Spleen (tissue), 11 donors: ENCODE results near the gene MRPL4. TPM values are rescaled to one million over a fixed set of nuclear protein-coding genes. Genes with fewer than 3 reads are reported as not detected.

Experiments
- DNase-seq: peaks from one replicate; pipeline ENCODE4 v3.0.0-alpha.2; 2020
- H3K27ac ChIP-seq, 8 donors: fragments of 200-600 bp; sonication (generic) in 7 of 8; 1 replicate in 4 of 8; 2 replicates in 4 of 8; pipeline versions ENCODE4 v1.5.0 to v1.8.0; 2016 to 2021; ENCODE audit warnings: inconsistent platforms in 4 of 8, mild to moderate bottlenecking in 4 of 8, moderate library complexity in 1 of 8
- H3K27me3 ChIP-seq, 7 donors: fragments of 200-600 bp; sonication (generic) in 6 of 7; replicated peaks in 1 of 7; 1 replicate in 4 of 7; 2 replicates in 3 of 7; pipeline versions ENCODE4 v1.5.0 to v1.8.0; 2016 to 2021; ENCODE audit warnings: inconsistent platforms in 3 of 7, mild to moderate bottlenecking in 1 of 7
- H3K36me3 ChIP-seq, 6 donors: fragments of 200-600 bp; sonication (generic) in 5 of 6; 1 replicate in 4 of 6; 2 replicates in 2 of 6; pipeline versions ENCODE4 v1.5.0 to v1.8.0; 2016 to 2021; ENCODE audit warnings: inconsistent platforms in 2 of 6
- H3K4me1 ChIP-seq, 6 donors: fragments of 200-600 bp; sonication (generic) in 5 of 6; 1 replicate in 3 of 6; 2 replicates in 3 of 6; pipeline versions ENCODE4 v1.5.0 to v1.8.0; 2016 to 2021; ENCODE audit warnings: inconsistent platforms in 3 of 6
- H3K4me3 ChIP-seq, 8 donors: fragments of 200-600 bp; sonication (generic) in 7 of 8; 1 replicate in 4 of 8; 2 replicates in 4 of 8; pipeline versions ENCODE4 v1.5.0 to v1.8.0; 2016 to 2021; ENCODE audit warnings: inconsistent platforms in 4 of 8, mild to moderate bottlenecking in 4 of 8, moderate library complexity in 2 of 8
- H3K9me3 ChIP-seq, 8 donors: fragments of 200-600 bp; sonication (generic) in 7 of 8; 1 replicate in 4 of 8; 2 replicates in 4 of 8; pipeline versions ENCODE4 v1.5.0 to v1.8.0; 2016 to 2021; ENCODE audit warnings: inconsistent platforms in 4 of 8
- POLR2A ChIP-seq, 3 donors: fragments of 450-650 bp; IDR thresholded peaks; one replicate each; pipeline ENCODE4 v1.5.1; 2017; ENCODE audit warnings: antibody characterized with exemption in 3 of 3, mild to moderate bottlenecking in 1 of 3
- POLR2AphosphoS5 ChIP-seq, 3 donors: sonication (generic); formaldehyde crosslinking; IDR thresholded peaks; one replicate each; pipeline ENCODE4 v1.5.1; 2017; ENCODE audit warnings: antibody characterized with exemption in 3 of 3
- WGBS, 5 donors: extraction: QIAGEN DNeasy Blood & Tissue Kit in 3 of 5; methylation state at CpG; one replicate each; pipeline versions ENCODE4 v1.1.5 to v1.1.7; 2013 to 2018; 5-methylcytosine and 5-hydroxymethylcytosine counted together
- intact Hi-C: fragments of 100-400 bp; cut with DNase I; formaldehyde crosslinking; loops from one replicate; pipeline ENCODE4 v1.15.0; 2023; ENCODE audit warnings: low total_unique reads
- microRNA-seq, 3 donors: library from miRNA; unstranded; fragments of <30 nt; microRNA quantifications; one replicate each; pipeline versions ENCODE4 to v1.1.0, GENCODE V29; 2019 to 2020
- polyA plus RNA-seq, 3 donors: library from polyadenylated mRNA; stranded (reverse); fragments of 200-250 nt; gene quantifications; one replicate each; pipeline ENCODE4 v1.2.1, GENCODE V29; 2013
- small RNA-seq, 4 donors: library from RNA; depleted of rRNA; stranded (forward); fragments of <200 nt; gene quantifications; one replicate each; pipeline ENCODE3, GENCODE V24; 2016
- total RNA-seq, 7 donors: library from RNA; depleted of rRNA in 3 of 7; stranded (reverse); fragments of >200 nt in 3 of 7; fragmentation: NEBNext Ultra II Directional in 4 of 7; extraction: Animal tissue kit (Norgen Biotek cat#: 25700) in 4 of 7; gene quantifications; one replicate each; pipeline versions ENCODE4 v1.1.0 to v1.2.1, GENCODE V29; 2016 to 2021
- TF ChIP-seq, protein P1 (sequence below), 11 experiments: fragments of 200-600 bp in 7 of 11; fragments of 450-650 bp in 4 of 11; sonication (generic) in 4 of 11; IDR thresholded peaks in 8 of 11; conservative IDR thresholded peaks in 3 of 11; 1 replicate in 7 of 11; 2 replicates in 4 of 11; pipeline versions ENCODE4 v1.4.0 to v1.8.0; 2016 to 2021; ENCODE audit warnings: antibody characterized with exemption in 11 of 11, inconsistent platforms in 4 of 11, mild to moderate bottlenecking in 1 of 11
- donor health status: healthy with polysubstance abuse.
- donor health status: DM: no; HTN: no; CAD: no; lungs with moderate emphysema.
- donor health status: DM: no; HTN: no; CAD: no.
- donor health status: Bipolar disorder and iron deficiency.
- donor health status: healthy.
- donor health status: DM: no; HTN: no; CAD: no.
- donor health status: DM: yes; HTN: yes; CAD: no.

MRPL4 gene
- total and polyA plus RNA-seq, 10 donors = 31.5 to 60.5 (median 39.0) TPM

DNA sequence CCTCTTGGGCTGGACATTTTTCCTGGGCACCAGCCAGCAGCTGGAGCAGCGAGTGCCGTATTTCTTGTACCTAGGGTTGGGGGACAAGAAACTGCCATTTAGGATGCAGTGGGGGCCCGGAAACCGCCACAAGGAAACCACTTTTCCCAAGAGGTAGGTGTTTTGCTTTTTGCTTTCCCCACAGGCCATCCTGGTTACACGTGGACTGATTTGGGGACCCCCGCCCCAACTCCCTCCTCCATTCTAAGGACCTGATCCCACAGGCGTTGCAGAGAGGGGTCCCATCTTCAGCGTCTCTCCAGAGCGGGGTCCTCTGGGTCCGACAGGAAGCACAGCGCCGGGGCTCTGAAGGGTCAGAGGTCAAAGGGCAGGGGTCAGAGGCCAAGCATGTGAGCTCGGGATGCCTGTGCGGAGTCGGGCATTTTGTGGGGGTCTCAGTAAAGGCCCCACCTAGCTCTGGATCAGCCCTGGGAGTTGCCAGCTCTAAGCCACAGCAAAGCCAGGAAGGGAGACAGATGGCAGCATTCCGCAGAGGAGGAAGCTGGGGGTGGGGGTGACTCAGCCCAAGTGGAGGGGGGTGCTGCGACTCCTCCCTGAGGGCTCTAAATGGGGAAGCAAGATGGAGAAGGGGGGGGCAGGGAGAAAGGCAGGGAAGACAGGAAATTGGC is 53.3 kb downstream of the MRPL4 start:
- Histone ChIP-seq H3K4me1 (peaks cover 0 to 20% (median 5%) of the 10 kb centered on the region in 6 donors), H3K27ac (peak overlapping the region in 2 of 8 donors; percentile 34 to 64), H3K4me3 (no peak overlapping the region), H3K9me3 (no peaks in the 10 kb centered on the region), H3K27me3 (peaks cover 0 to 7% (median 0%) of the 10 kb centered on the region in 7 donors), H3K36me3 (peaks cover 0 to 29% (median 3%) of the 10 kb centered on the region in 6 donors)
- TF ChIP-seq POLR2AphosphoS5 (IDR thresholded peaks at IDR 0.05) = no peak
- TF ChIP-seq, protein P1, sequence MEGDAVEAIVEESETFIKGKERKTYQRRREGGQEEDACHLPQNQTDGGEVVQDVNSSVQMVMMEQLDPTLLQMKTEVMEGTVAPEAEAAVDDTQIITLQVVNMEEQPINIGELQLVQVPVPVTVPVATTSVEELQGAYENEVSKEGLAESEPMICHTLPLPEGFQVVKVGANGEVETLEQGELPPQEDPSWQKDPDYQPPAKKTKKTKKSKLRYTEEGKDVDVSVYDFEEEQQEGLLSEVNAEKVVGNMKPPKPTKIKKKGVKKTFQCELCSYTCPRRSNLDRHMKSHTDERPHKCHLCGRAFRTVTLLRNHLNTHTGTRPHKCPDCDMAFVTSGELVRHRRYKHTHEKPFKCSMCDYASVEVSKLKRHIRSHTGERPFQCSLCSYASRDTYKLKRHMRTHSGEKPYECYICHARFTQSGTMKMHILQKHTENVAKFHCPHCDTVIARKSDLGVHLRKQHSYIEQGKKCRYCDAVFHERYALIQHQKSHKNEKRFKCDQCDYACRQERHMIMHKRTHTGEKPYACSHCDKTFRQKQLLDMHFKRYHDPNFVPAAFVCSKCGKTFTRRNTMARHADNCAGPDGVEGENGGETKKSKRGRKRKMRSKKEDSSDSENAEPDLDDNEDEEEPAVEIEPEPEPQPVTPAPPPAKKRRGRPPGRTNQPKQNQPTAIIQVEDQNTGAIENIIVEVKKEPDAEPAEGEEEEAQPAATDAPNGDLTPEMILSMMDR (IDR thresholded peaks at IDR 0.05 in 8 of 11, conservative IDR thresholded peaks at IDR 0.05 in 3 of 11) = no peak
- TF ChIP-seq POLR2A (IDR thresholded peaks at IDR 0.05) = no peak
- DNase-seq = no peak
- WGBS, 5 donors = 45 to 55% (median 52%) methylated on average over 14 to 17 of the region's 17 CpGs
- intact Hi-C loops = no loop called here

DNA sequence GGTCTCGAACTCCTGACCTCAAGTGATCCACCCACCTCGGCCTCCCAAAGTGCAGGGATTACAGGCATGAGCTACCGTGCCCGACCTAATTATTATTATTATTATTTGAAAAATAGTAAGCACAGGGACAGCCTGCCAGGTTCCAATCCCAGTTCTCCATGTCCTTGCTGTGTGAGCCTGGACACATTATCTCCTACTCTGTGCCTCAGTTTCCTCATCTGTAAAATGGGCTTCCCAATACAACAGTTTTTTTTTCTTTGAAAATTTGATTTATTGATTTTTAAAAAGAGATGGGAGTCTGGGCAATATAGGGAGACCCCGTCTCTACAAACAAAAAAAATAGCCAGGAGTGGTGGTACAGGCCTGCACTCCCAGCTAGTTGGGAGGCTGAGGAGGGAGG is 54.3 kb downstream of the MRPL4 start:
- Histone ChIP-seq H3K4me3 (no peak overlapping the region), H3K27me3 (peaks cover 0 to 7% (median 0%) of the 10 kb centered on the region in 7 donors), H3K9me3 (no peaks in the 10 kb centered on the region), H3K36me3 (peaks cover 0 to 38% (median 5%) of the 10 kb centered on the region in 6 donors), H3K4me1 (peaks cover 0 to 16% (median 4%) of the 10 kb centered on the region in 6 donors), H3K27ac (no peak overlapping the region)
- DNase-seq = no peak
- 79 to 92% (median 88%) methylated on average over 5 of the region's 5 CpGs for WGBS, 5 donors
- TF ChIP-seq, protein P1 (IDR thresholded peaks at IDR 0.05 in 8 of 11, conservative IDR thresholded peaks at IDR 0.05 in 3 of 11) = no peak
- TF ChIP-seq POLR2AphosphoS5 (IDR thresholded peaks at IDR 0.05) (no peak), POLR2A (IDR thresholded peaks at IDR 0.05) (no peak)
- intact Hi-C loops = no loop called here

DNA sequence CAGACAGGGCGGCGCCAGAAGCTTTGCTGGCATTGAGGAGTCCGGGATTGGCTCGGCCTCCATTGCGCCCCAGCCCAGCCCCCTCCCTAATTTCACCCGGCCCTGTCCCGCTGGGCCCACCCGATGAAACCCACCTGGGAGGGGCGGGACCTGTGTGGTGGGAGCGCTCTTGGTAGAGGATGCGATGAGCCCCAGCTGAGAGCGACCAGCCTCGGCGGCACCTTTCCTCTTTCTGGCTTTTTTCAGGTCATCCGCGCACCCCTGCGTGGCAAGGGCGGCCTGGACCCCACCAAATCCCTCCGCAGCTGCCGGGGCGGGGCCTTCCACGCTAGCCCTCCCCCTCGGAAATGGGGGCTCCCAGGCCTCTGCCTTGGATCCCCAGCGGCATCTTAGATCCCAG is 57.4 kb downstream of the MRPL4 start, which contains the start of gene ZGLP1:
TSS of gene ZGLP1 (minus strand) at position 393 of the 400 bp plus-strand sequence.
- intact Hi-C loops = no loop called here
- 85 to 92% (median 91%) methylated on average over 15 to 24 of the region's 24 CpGs for WGBS, 5 donors

More for the DNA sequence above, 57.4 kb downstream of the MRPL4 start, which contains the start of gene ZGLP1:
- no peak for DNase-seq
- Histone ChIP-seq H3K36me3 (peaks cover 0 to 46% (median 5%) of the 10 kb centered on the region in 6 donors), H3K4me3 (no peak within 1 kb of the TSS), H3K27ac (no peak within 1 kb of the TSS), H3K27me3 (no peaks in the 10 kb centered on the region), H3K4me1 (peaks cover 0 to 19% (median 5%) of the 10 kb centered on the region in 6 donors), H3K9me3 (no peaks in the 10 kb centered on the region)
- TF ChIP-seq POLR2AphosphoS5 (IDR thresholded peaks at IDR 0.05) = no peak

Small RNA genes lying within 50 kb of the gene (microRNA-seq; reads per million reads assigned to microRNA genes)
- 0 reads per million in 3 donors for gene MIR4322

Small RNA genes lying within 50 kb of the gene (small RNA-seq; reads per million reads assigned to genes)
- gene AC011511.1 (0 reads per million in 4 donors), gene MIR4322 (0 reads per million in 4 donors)

Other genes starting within 250 kb of the MRPL4 start
- 1 to 10 TPM in 3 of 7 donors, under 1 TPM in 4; 0.51 to 4.8 (median 0.70) TPM for gene COL5A3, start 241.7 kb upstream of the MRPL4 start, total RNA-seq
- gene COL5A3, start 241.7 kb upstream of the MRPL4 start, polyA plus RNA-seq = 1 to 10 TPM; 1.0 to 2.2 (median 1.3) TPM
- not detected for gene RDH8, start 238.7 kb upstream of the MRPL4 start, total RNA-seq
- not detected for gene RDH8, start 238.7 kb upstream of the MRPL4 start, polyA plus RNA-seq
- 10 to 100 TPM; 52.2 to 65.6 (median 57.8) TPM for gene SHFL, start 165.9 kb upstream of the MRPL4 start, total RNA-seq
- gene SHFL, start 165.9 kb upstream of the MRPL4 start, polyA plus RNA-seq = 10 to 100 TPM; 33.0 to 55.8 (median 42.6) TPM
- gene ANGPTL6, start 149.5 kb upstream of the MRPL4 start, total RNA-seq = 1 to 10 TPM; 1.4 to 4.8 (median 3.4) TPM
- 10 to 100 TPM; 10.6 to 18.4 (median 12.6) TPM for gene ANGPTL6, start 149.5 kb upstream of the MRPL4 start, polyA plus RNA-seq
- gene PPAN, start 145.9 kb upstream of the MRPL4 start, total RNA-seq = 10 to 100 TPM; 26.8 to 52.1 (median 40.9) TPM
- gene PPAN, start 145.9 kb upstream of the MRPL4 start, polyA plus RNA-seq = 10 to 100 TPM; 46.1 to 90.2 (median 60.3) TPM
- gene P2RY11, start 140.5 kb upstream of the MRPL4 start, total RNA-seq = 10 to 100 TPM; 10.9 to 24.2 (median 18.2) TPM
- 10 to 100 TPM in 2 of 3 donors, 1 to 10 TPM in 1; 7.9 to 18.2 (median 14.7) TPM for gene P2RY11, start 140.5 kb upstream of the MRPL4 start, polyA plus RNA-seq
- 100 to 1,000 TPM; 165 to 209 (median 194) TPM for gene EIF3G, start 132.3 kb upstream of the MRPL4 start, total RNA-seq
- gene EIF3G, start 132.3 kb upstream of the MRPL4 start, polyA plus RNA-seq = 100 to 1,000 TPM; 200 to 262 (median 213) TPM
- 100 to 1,000 TPM in 2 of 7 donors, 10 to 100 TPM in 5; 66.9 to 131 (median 77.2) TPM for gene DNMT1, start 57.3 kb upstream of the MRPL4 start, total RNA-seq
- gene DNMT1, start 57.3 kb upstream of the MRPL4 start, polyA plus RNA-seq = 10 to 100 TPM; 40.6 to 43.3 (median 41.1) TPM
- 1 to 10 TPM; 1.6 to 6.1 (median 3.6) TPM for gene S1PR2, start 20.9 kb upstream of the MRPL4 start, total RNA-seq
- 1 to 10 TPM; 1.4 to 3.0 (median 1.8) TPM for gene S1PR2, start 20.9 kb upstream of the MRPL4 start, polyA plus RNA-seq
- 100 to 1,000 TPM in 5 of 7 donors, 10 to 100 TPM in 2; 84.4 to 163 (median 116) TPM for gene ICAM1, start 18.9 kb downstream of the MRPL4 start, total RNA-seq
- 10 to 100 TPM; 12.8 to 22.2 (median 15.1) TPM for gene ICAM1, start 18.9 kb downstream of the MRPL4 start, polyA plus RNA-seq
- 1 to 10 TPM; 1.2 to 3.7 (median 1.6) TPM for gene ICAM4, start 34.7 kb downstream of the MRPL4 start, total RNA-seq
- under 1 TPM; 0.48 to 0.57 (median 0.49) TPM for gene ICAM4, start 34.7 kb downstream of the MRPL4 start, polyA plus RNA-seq
- 1 to 10 TPM in 4 of 7 donors, under 1 TPM in 3; 0.33 to 1.4 (median 1.0) TPM for gene ICAM5, start 37.7 kb downstream of the MRPL4 start, total RNA-seq
- under 1 TPM; 0.07 to 0.29 (median 0.21) TPM for gene ICAM5, start 37.7 kb downstream of the MRPL4 start, polyA plus RNA-seq
- 1 to 10 TPM; 2.7 to 7.0 (median 3.2) TPM for gene ZGLP1, start 57.6 kb downstream of the MRPL4 start, total RNA-seq
- 10 to 100 TPM; 11.6 to 24.1 (median 19.7) TPM for gene ZGLP1, start 57.6 kb downstream of the MRPL4 start, polyA plus RNA-seq
- gene FDX2, start 63.8 kb downstream of the MRPL4 start, total RNA-seq = 10 to 100 TPM in 6 of 7 donors, 1 to 10 TPM in 1; 9.1 to 28.1 (median 11.2) TPM
- 10 to 100 TPM; 16.1 to 27.9 (median 19.8) TPM for gene FDX2, start 63.8 kb downstream of the MRPL4 start, polyA plus RNA-seq
- 10 to 100 TPM; 33.1 to 45.1 (median 40.3) TPM for gene RAVER1, start 81.3 kb downstream of the MRPL4 start, total RNA-seq
- 10 to 100 TPM in 1 of 3 donors, 1 to 10 TPM in 2; 4.8 to 18.8 (median 5.8) TPM for gene RAVER1, start 81.3 kb downstream of the MRPL4 start, polyA plus RNA-seq
- gene ICAM3, start 87.4 kb downstream of the MRPL4 start, total RNA-seq = 100 to 1,000 TPM in 5 of 7 donors, 10 to 100 TPM in 2; 69.3 to 180 (median 107) TPM
- 100 to 1,000 TPM; 111 to 119 (median 112) TPM for gene ICAM3, start 87.4 kb downstream of the MRPL4 start, polyA plus RNA-seq
- 100 to 1,000 TPM; 208 to 299 (median 246) TPM for gene TYK2, start 128.4 kb downstream of the MRPL4 start, total RNA-seq
- gene TYK2, start 128.4 kb downstream of the MRPL4 start, polyA plus RNA-seq = 100 to 1,000 TPM; 159 to 422 (median 257) TPM
- 100 to 1,000 TPM; 131 to 186 (median 150) TPM for gene CDC37, start 151.3 kb downstream of the MRPL4 start, total RNA-seq
- 100 to 1,000 TPM; 142 to 387 (median 251) TPM for gene CDC37, start 151.3 kb downstream of the MRPL4 start, polyA plus RNA-seq
- 10 to 100 TPM; 12.0 to 17.3 (median 13.3) TPM for gene PDE4A, start 168.3 kb downstream of the MRPL4 start, total RNA-seq
- 1 to 10 TPM; 2.1 to 4.4 (median 3.2) TPM for gene PDE4A, start 168.3 kb downstream of the MRPL4 start, polyA plus RNA-seq